ENCODE data around the gene LTO1. TPM values are rescaled to one million over a fixed set of nuclear protein-coding genes. Genes with fewer than 3 reads are reported as not detected.

Gene LTO1
- polyA plus RNA-seq, 1 of the 3 experiments (the other 2 are of a cell fraction): 30.8 TPM

- Histone ChIP-seq H3F3A (replicated peaks; ENCODE audit: insufficient read depth) (peaks cover 72% of the 10 kb centered on the region), H4K20me1 (ENCODE audit: insufficient read depth) (peaks cover 79% of the 10 kb centered on the region), H3K9me3 (no peaks in the 10 kb centered on the region), H2AFZ (ENCODE audit: low read depth) (no peak overlapping the region), H3K4me2 (no peak overlapping the region), H3K9me2 (no peaks in the 10 kb centered on the region), H3K36me3 (replicated peaks in 1 of 2; ENCODE audit: control insufficient read depth in 1 of 2, insufficient read depth in 2 of 2, low read length in 1 of 2) (peaks cover 55 to 67% of the 10 kb centered on the region in 2 experiments), H3K79me2 (ENCODE audit: insufficient read depth) (peaks cover 33% of the 10 kb centered on the region), H3K4me1 (ENCODE audit: control insufficient read depth in 1 of 2, insufficient read depth in 2 of 2, low read depth in 1 of 2, low read length in 1 of 2) (peaks cover 13 to 42% of the 10 kb centered on the region in 2 experiments; a peak in 2 of 4 replicates), H3K9ac (no peak overlapping the region), H3K27ac (ENCODE audit: low read depth in 2 of 2, low read length in 1 of 2) (peak overlapping the region in 1 of 2 experiments; percentile 28; a peak in 1 of 4 replicates), H3K4me3 (ENCODE audit: low read depth in 2 of 2, low read length in 1 of 2) (no peak overlapping the region), H3K27me3 (ENCODE audit: insufficient read depth) (no peaks in the 10 kb centered on the region)
- ChIA-PET POLR2A (interaction anchor here (0.9 to 1.2 kb wide), 2 partner anchors 8 to 9 kb away, joined by 3 to 4 read pairs; no protein-coding TSS in a partner anchor), CTCF (interaction anchor here (1.0 to 1.6 kb wide), 3 partner anchors 9 to 17 kb away, joined by 3 to 6 read pairs (median 6); no protein-coding TSS in a partner anchor)
- 83% methylated on average over 11 of the region's 11 CpGs for WGBS (ENCODE audit: low lambda C conversion rate)
- DNase-seq: no peak
- TF ChIP-seq TCF12 (IDR thresholded peaks at IDR 0.05) (no peak), POLR2AphosphoS5 (IDR thresholded peaks at IDR 0.05; ENCODE audit: low read depth, low read length) (peak; percentile 27; the same call in 1 of the 2 replicates)
These were observed 22.2 kb downstream of the LTO1 start for GRCh38 chr11:69652999-69653398.

- Histone ChIP-seq H3F3A (replicated peaks; ENCODE audit: insufficient read depth) (peaks cover 82% of the 10 kb centered on the region), H2AFZ (ENCODE audit: low read depth) (no peak overlapping the region), H3K4me3 (ENCODE audit: low read depth in 2 of 2, low read length in 1 of 2) (no peak overlapping the region), H3K27ac (ENCODE audit: low read depth in 2 of 2, low read length in 1 of 2) (peak overlapping the region; percentile 9 to 28; a peak in 2 of 4 replicates), H3K9me3 (no peaks in the 10 kb centered on the region), H3K4me2 (no peak overlapping the region), H3K36me3 (replicated peaks in 1 of 2; ENCODE audit: control insufficient read depth in 1 of 2, insufficient read depth in 2 of 2, low read length in 1 of 2) (peaks cover 65 to 77% of the 10 kb centered on the region in 2 experiments), H3K9me2 (no peaks in the 10 kb centered on the region), H4K20me1 (ENCODE audit: insufficient read depth) (peaks cover 89% of the 10 kb centered on the region), H3K4me1 (ENCODE audit: control insufficient read depth in 1 of 2, insufficient read depth in 2 of 2, low read depth in 1 of 2, low read length in 1 of 2) (peaks cover 13 to 50% of the 10 kb centered on the region in 2 experiments; a peak in 2 of 4 replicates), H3K9ac (no peak overlapping the region), H3K79me2 (ENCODE audit: insufficient read depth) (peaks cover 43% of the 10 kb centered on the region), H3K27me3 (ENCODE audit: insufficient read depth) (no peaks in the 10 kb centered on the region)
- WGBS (ENCODE audit: low lambda C conversion rate): 91% methylated on average over 15 of the region's 15 CpGs
- no peak for DNase-seq
- ChIA-PET CTCF (interaction anchor here (1.4 to 2.0 kb wide), 2 partner anchors 8 to 550 kb away, joined by 3 to 9 read pairs; no protein-coding TSS in a partner anchor), POLR2A (no interaction called here)
- no peak for TF ChIP-seq MEF2A (IDR thresholded peaks at IDR 0.05; ENCODE audit: borderline replicate concordance, low read depth)
- TF ChIP-seq RCOR1 (IDR thresholded peaks at IDR 0.05; ENCODE audit: low read length): no peak
- no peak for TF ChIP-seq RFX5 (IDR thresholded peaks at IDR 0.05; ENCODE audit: low read length)
- no peak for TF ChIP-seq NRF1 (IDR thresholded peaks at IDR 0.05; ENCODE audit: low read depth, low read length)
- TF ChIP-seq REST (IDR thresholded peaks at IDR 0.05; ENCODE audit: low read depth, low read length): no peak
These were observed 23.1 kb downstream of the LTO1 start for GRCh38 chr11:69651834-69652620.
